ENCODE measurements around the gene QSOX2. TPM values are rescaled to one million over a fixed set of nuclear protein-coding genes. Genes with fewer than 3 reads are reported as not detected.
"Not testable (repeated sequence)": the region's sequence is repeated elsewhere in the genome, so short reads cannot be mapped to it uniquely, and the experiment has no call there.

The QSOX2 gene
- total RNA-seq, 4 donors from 2014 or later = 2.9 to 7.1 (median 5.5) TPM

GRCh38 chr9:136267261-136268111 lies 21.9 kb upstream of the QSOX2 start:
- peak; percentile 26 for DNase-seq

GRCh38 chr9:136266641-136267040 lies 21.0 kb upstream of the QSOX2 start:
- H3K4me3 ChIP-seq = peak overlapping the region in 3 of 4 donors; percentile 41 to 62 (median 45)
- H3K9me3 ChIP-seq; H3K36me3 ChIP-seq; DNase-seq; intact Hi-C loops (cut with DNase I): not testable (repeated sequence)
- peak overlapping the region in 2 of 4 donors; percentile 6 to 59 for H3K27ac ChIP-seq
- H3K4me1 ChIP-seq = peaks cover 6 to 18% (median 7%) of the 10 kb centered on the region in 3 donors
- H3K27me3 ChIP-seq = peaks cover 0 to 41% (median 0%) of the 10 kb centered on the region in 4 donors
- WGBS, 2 donors = 87 to 88% methylated on average over 16 to 18 of the region's 18 CpGs

More at GRCh38 chr9:136267261-136268111, 21.9 kb upstream of the QSOX2 start:
- intact Hi-C loops (cut with DNase I) = no loop called here
- peaks cover 0 to 38% (median 0%) of the 10 kb centered on the region in 4 donors for H3K27me3 ChIP-seq
- H3K4me3 ChIP-seq = peak overlapping the region; percentile 5 to 62 (median 43)
- TF ChIP-seq CTCF (IDR thresholded peaks at IDR 0.05) (peak in 3 of 6 experiments; percentile 12 to 28 (median 13)), POLR2A (IDR thresholded peaks at IDR 0.05) (peak in 1 of 4 donors; percentile 49)
- no peaks in the 10 kb centered on the region for H3K36me3 ChIP-seq
- peaks cover 6 to 18% (median 7%) of the 10 kb centered on the region in 3 donors for H3K4me1 ChIP-seq
- no peaks in the 10 kb centered on the region for H3K9me3 ChIP-seq
- WGBS, 2 donors = 0 to 29% methylated on average over 1 to 9 of the region's 60 CpGs
- H3K27ac ChIP-seq = peak overlapping the region; percentile 6 to 63 (median 52)

DNA sequence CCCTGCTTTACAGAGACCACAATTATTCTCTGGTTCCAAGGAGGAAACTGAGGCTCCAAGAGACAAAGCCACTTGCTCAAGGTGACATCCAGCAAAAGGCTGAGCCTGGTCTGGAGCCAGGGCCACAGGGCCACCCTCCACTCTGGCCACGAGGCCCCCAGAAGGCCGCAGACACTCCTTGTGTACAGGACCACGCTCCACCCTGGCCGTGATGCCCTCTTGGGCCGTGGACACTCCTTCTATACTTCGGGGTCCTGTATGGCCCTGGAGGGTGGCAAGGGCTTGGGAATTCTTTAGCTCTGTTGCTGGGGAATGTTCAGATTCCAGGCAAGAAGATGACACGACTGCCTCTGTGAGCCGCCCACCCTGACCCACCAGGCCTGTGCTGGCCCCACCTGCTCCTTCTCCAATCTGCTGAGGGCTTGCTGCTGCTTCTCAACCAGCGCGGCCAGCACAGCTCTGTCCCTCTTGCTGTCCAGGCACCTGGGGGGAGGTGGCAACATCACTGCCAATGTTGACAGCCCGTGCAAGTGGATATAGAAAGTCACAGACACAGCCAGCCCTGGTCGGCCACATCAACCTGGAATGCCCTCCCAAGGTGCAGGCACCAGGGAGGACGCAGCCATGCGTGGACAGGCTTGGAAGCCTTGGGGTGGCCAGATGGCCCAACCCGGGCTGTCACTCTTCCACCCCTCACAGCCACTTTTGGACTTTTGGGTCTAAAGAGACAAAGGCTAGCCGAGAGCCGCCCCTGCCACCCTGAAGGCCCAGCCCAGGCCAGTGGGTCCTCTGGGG lies 20.1 kb upstream of the QSOX2 start:
- intact Hi-C loops (cut with DNase I) = no loop called here
- Histone ChIP-seq H3K27ac (no peak overlapping the region), H3K9me3 (no peaks in the 10 kb centered on the region), H3K4me3 (no peak overlapping the region), H3K27me3 (peaks cover 0 to 46% (median 0%) of the 10 kb centered on the region in 4 donors), H3K36me3 (no peaks in the 10 kb centered on the region), H3K4me1 (peaks cover 6 to 18% (median 7%) of the 10 kb centered on the region in 3 donors)
- DNase-seq = no peak
- WGBS, 2 donors = 85% methylated on average over 7 to 8 of the region's 17 CpGs
- TF ChIP-seq POLR2A (IDR thresholded peaks at IDR 0.05) (no peak), CTCF (IDR thresholded peaks at IDR 0.05) (no peak)

DNA sequence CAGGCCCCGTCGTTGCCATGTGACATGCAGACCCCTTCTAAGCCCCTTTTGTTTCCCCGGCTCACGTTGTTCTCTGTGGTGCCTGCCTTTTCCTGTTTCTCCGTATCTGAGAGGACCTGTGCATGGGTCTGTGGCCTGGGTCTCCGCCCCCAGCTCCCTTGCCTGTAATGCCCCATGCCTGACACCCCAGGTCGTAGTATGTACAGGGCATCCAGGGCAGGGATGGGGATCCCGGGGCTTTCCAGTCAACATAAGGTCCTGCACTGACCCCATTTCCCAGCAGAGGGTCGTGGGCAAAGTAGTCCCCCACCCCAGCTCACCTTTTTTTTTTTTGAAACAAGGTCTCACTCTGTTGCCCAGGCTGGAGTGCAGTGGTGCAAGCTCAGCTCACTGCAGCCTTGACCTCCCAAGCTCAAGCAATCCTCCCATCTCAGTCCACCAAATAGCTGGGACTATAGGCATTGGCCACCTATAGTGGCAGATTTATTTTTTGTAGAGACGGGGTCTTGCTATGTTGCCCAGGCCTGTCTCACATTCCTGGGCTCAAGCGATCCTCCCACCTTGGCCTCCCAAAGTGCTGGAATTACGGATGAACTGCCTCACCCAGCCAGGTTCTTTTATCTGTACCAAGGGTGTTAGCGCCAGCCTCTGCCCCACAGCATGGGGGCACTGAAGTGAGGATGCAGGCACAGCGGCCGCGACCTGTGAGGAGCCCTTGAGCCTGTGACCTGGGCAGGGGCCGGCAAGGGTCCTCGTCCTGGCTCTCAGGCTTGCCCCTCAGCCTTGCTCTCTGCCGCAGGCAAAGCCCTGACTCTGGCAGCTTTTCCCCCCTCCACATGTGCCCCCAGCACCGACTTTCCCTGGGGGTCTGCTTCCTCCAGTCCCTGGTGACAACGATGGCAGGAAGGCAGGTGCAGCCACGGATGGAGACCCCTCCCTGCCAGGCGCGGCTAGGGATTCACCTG lies 19.1 kb upstream of the QSOX2 start:
- TF ChIP-seq CTCF (IDR thresholded peaks at IDR 0.05) (no peak), POLR2A (IDR thresholded peaks at IDR 0.05) (no peak)
- no peak for DNase-seq
- peaks cover 6 to 18% (median 7%) of the 10 kb centered on the region in 3 donors for H3K4me1 ChIP-seq
- H3K27me3 ChIP-seq = peaks cover 0 to 44% (median 0%) of the 10 kb centered on the region in 4 donors
- no peak overlapping the region for H3K4me3 ChIP-seq
- WGBS, 2 donors = 53 to 76% methylated on average over 4 to 9 of the region's 24 CpGs
- H3K36me3 ChIP-seq = no peaks in the 10 kb centered on the region
- no peak overlapping the region for H3K27ac ChIP-seq
- intact Hi-C loops (cut with DNase I) = no loop called here
- no peaks in the 10 kb centered on the region for H3K9me3 ChIP-seq

DNA sequence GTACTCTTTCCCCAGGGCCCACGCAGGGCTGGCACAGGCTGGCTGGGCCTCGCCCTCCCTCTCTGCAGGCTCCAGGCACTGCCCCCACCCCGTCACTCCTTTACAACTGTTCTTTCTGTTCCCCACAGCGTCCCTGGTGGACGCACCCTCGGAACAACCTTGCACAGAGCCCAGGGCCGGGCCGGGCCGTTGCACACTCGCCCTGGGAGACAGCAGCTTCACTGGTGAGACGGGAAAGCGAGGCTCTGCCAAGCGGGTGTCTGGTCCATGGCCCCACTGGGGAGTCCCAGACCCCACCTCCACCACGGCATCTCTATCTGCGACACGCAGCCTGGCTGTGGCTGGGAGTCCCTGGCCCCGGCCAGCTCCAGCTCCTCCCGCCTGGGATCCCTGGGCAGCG lies 18.4 kb upstream of the QSOX2 start:
- Histone ChIP-seq H3K4me3 (no peak overlapping the region), H3K36me3 (no peaks in the 10 kb centered on the region), H3K9me3 (no peaks in the 10 kb centered on the region), H3K27me3 (peaks cover 0 to 37% (median 0%) of the 10 kb centered on the region in 4 donors), H3K27ac (no peak overlapping the region), H3K4me1 (peaks cover 6 to 18% (median 7%) of the 10 kb centered on the region in 3 donors)
- DNase-seq = no peak
- 75 to 83% methylated on average over 5 to 16 of the region's 19 CpGs for WGBS, 2 donors
- TF ChIP-seq POLR2A (IDR thresholded peaks at IDR 0.05) (no peak), CTCF (IDR thresholded peaks at IDR 0.05) (no peak)
- intact Hi-C loops (cut with DNase I) = no loop called here
